SK-N-SH treated with all-trans-retinoic acid at 6 μM for 48 hours (cell line): ENCODE results near the gene DVL1.

Source experiments
- ATAC-seq: fragments of 200-7000 bp; cut with Tn5 transposase; 3 replicates; pipeline ENCODE4 v1.9.1; 2020; ENCODE audit warnings: mild to moderate bottlenecking, moderate library complexity
- BACH2 ChIP-seq: fragments of 250-450 bp; sonication (Bioruptor Pico); IDR thresholded peaks from 2 replicates; pipeline ENCODE4 v1.9.0; 2021; ENCODE audit warnings: mild to moderate bottlenecking, borderline replicate concordance
- CSDC2 ChIP-seq: fragments of 250-450 bp; sonication (Bioruptor Pico); IDR thresholded peaks from 2 replicates; pipeline ENCODE4 v1.5.0; 2020; ENCODE audit warnings: mild to moderate bottlenecking, moderate library complexity
- CSRNP3 ChIP-seq: fragments of 250-450 bp; sonication (Bioruptor Pico); IDR thresholded peaks from 2 replicates; pipeline ENCODE4 v1.5.1; 2021; ENCODE audit warnings: mild to moderate bottlenecking, moderate library complexity
- ISL1 ChIP-seq: fragments of 250-450 bp; sonication (Bioruptor Pico); IDR thresholded peaks from 2 replicates; pipeline ENCODE4 v2.1.2; 2022; ENCODE audit warnings: mild to moderate bottlenecking, moderate library complexity
- OSR1 ChIP-seq: fragments of 250-450 bp; sonication (Bioruptor Pico); IDR thresholded peaks from 2 replicates; pipeline ENCODE4 v1.8.0; 2022; ENCODE audit warnings: moderate library complexity, mild to moderate bottlenecking, inconsistent platforms
- PATZ1 ChIP-seq: fragments of 250-450 bp; sonication (Bioruptor Pico); IDR thresholded peaks from 2 replicates; pipeline ENCODE4 v1.8.0; 2020; ENCODE audit warnings: mild to moderate bottlenecking, moderate library complexity, borderline replicate concordance
- POU6F1 ChIP-seq: fragments of 250-450 bp; sonication (Bioruptor Pico); IDR thresholded peaks from 2 replicates; pipeline ENCODE4 v1.8.0; 2021; ENCODE audit warnings: low read depth, mild to moderate bottlenecking, moderate library complexity, borderline replicate concordance
- RARB ChIP-seq: fragments of 250-450 bp; sonication (Bioruptor Pico); IDR thresholded peaks from 2 replicates; pipeline ENCODE4 v1.8.0; 2021; ENCODE audit warnings: mild to moderate bottlenecking, moderate library complexity
- SNAI2 ChIP-seq: fragments of 250-450 bp; sonication (Bioruptor Pico); IDR thresholded peaks from 2 replicates; pipeline ENCODE4 v1.5.0; 2020; ENCODE audit warnings: mild to moderate bottlenecking, moderate library complexity
- ZC3H10 ChIP-seq: fragments of 250-450 bp; sonication (Bioruptor Pico); IDR thresholded peaks from 2 replicates; pipeline ENCODE4 v1.5.1; 2021; ENCODE audit warnings: mild to moderate bottlenecking, moderate library complexity
- ZFP30 ChIP-seq: fragments of 450-650 bp; formaldehyde crosslinking; IDR thresholded peaks from 2 replicates; pipeline ENCODE4 v1.5.0; 2022; ENCODE audit warnings: mild to moderate bottlenecking, moderate library complexity
- ZNF70 ChIP-seq: fragments of 450-650 bp; formaldehyde crosslinking; IDR thresholded peaks from 2 replicates; pipeline ENCODE4 v1.5.0; 2020; ENCODE audit warnings: mild to moderate bottlenecking, moderate library complexity
- ZNF8 ChIP-seq: fragments of 450-650 bp; formaldehyde crosslinking; IDR thresholded peaks from 2 replicates; pipeline ENCODE4 v1.5.0; 2020; ENCODE audit warnings: mild to moderate bottlenecking, moderate library complexity
- TF ChIP-seq, protein P1 (sequence below): fragments of 250-450 bp; sonication (Bioruptor Pico); IDR thresholded peaks from 2 replicates; pipeline ENCODE4 v1.5.1; 2020; ENCODE audit warnings: low read depth, mild to moderate bottlenecking, moderate library complexity
- TF ChIP-seq, protein P2 (sequence below): fragments of 250-450 bp; sonication (Bioruptor Pico); IDR thresholded peaks from 2 replicates; pipeline ENCODE4 v1.5.0; 2020; ENCODE audit warnings: mild to moderate bottlenecking, moderate library complexity

The DVL1 gene

DNA sequence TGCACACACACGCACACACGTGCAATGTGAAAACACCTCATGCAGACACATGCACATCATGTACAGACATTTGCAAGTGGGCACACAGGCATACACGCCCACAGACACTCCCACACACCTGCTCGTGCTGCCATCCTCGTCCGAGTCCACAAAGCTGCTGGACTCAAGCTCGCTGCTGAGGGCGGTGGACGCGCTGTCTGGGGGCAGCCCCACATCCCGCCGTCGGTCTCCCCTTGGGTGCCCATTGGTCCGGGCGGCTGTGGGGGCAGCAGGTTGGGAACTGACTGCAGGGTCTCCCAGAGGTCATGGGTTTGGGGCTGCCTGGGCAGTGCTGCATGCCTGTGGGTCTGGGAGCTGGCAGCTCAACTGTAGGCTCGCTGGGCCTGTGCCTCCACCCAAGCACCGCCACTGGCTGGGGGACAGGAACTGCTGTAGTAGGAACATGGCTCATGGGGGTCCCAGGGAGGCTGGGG lies 7.6 kb downstream of the DVL1 start (continued):
- TF ChIP-seq, protein P1, sequence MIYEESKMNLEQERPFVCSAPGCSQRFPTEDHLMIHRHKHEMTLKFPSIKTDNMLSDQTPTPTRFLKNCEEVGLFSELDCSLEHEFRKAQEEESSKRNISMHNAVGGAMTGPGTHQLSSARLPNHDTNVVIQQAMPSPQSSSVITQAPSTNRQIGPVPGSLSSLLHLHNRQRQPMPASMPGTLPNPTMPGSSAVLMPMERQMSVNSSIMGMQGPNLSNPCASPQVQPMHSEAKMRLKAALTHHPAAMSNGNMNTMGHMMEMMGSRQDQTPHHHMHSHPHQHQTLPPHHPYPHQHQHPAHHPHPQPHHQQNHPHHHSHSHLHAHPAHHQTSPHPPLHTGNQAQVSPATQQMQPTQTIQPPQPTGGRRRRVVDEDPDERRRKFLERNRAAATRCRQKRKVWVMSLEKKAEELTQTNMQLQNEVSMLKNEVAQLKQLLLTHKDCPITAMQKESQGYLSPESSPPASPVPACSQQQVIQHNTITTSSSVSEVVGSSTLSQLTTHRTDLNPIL (CRISPR knock-in tag): no peak
- TF ChIP-seq POU6F1 (CRISPR knock-in tag) (no peak), PATZ1 (CRISPR knock-in tag) (no peak), ZNF70 (CRISPR knock-in tag) (no peak), ISL1 (CRISPR knock-in tag) (no peak), ZNF8 (no peak), CSDC2 (CRISPR knock-in tag) (no peak)

DNA sequence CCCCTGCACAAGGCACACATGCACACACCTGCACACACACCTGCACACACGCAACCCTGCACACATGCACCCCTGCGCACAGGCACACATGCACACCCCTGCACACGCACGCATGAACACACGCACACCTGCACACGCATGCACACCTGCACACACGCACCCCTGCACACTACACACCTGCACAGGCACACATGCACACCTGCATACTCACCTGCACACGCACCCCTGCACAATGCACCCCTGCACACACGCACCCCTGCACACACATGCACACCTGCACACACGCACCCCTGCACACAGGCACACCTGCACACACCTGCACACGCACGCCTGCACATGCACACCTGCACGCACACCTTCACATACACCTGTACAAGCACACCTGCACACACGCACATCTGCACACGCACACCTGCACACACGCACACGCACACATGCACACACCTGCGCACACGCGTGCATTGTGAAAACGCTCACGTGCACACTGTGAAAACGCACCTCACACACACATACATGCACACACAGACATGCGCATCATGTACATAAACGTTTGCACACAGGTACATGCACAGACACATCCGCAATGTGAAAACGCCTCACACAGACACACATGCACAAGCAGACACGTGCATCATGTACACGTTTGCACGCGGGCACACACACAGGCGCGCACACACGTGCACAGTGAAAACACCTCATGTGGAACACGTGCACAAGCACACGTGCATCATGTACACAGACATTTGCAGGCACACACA lies 8.2 kb downstream of the DVL1 start:
- no peak for TF ChIP-seq CSRNP3
- TF ChIP-seq ISL1 (CRISPR knock-in tag): no peak
- no peak for TF ChIP-seq PATZ1 (CRISPR knock-in tag)
- TF ChIP-seq ZNF8: no peak
- TF ChIP-seq, protein P2, sequence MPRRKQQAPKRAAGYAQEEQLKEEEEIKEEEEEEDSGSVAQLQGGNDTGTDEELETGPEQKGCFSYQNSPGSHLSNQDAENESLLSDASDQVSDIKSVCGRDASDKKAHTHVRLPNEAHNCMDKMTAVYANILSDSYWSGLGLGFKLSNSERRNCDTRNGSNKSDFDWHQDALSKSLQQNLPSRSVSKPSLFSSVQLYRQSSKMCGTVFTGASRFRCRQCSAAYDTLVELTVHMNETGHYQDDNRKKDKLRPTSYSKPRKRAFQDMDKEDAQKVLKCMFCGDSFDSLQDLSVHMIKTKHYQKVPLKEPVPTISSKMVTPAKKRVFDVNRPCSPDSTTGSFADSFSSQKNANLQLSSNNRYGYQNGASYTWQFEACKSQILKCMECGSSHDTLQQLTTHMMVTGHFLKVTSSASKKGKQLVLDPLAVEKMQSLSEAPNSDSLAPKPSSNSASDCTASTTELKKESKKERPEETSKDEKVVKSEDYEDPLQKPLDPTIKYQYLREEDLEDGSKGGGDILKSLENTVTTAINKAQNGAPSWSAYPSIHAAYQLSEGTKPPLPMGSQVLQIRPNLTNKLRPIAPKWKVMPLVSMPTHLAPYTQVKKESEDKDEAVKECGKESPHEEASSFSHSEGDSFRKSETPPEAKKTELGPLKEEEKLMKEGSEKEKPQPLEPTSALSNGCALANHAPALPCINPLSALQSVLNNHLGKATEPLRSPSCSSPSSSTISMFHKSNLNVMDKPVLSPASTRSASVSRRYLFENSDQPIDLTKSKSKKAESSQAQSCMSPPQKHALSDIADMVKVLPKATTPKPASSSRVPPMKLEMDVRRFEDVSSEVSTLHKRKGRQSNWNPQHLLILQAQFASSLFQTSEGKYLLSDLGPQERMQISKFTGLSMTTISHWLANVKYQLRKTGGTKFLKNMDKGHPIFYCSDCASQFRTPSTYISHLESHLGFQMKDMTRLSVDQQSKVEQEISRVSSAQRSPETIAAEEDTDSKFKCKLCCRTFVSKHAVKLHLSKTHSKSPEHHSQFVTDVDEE: no peak
- no peak for TF ChIP-seq POU6F1 (CRISPR knock-in tag)
- TF ChIP-seq, protein P1 (CRISPR knock-in tag): no peak
- no peak for TF ChIP-seq BACH2 (CRISPR knock-in tag)
- TF ChIP-seq ZFP30: no peak
- no peak for TF ChIP-seq CSDC2 (CRISPR knock-in tag)
- TF ChIP-seq RARB: no peak
- TF ChIP-seq OSR1 (CRISPR knock-in tag): no peak
- TF ChIP-seq ZC3H10: no peak
- no peak for TF ChIP-seq SNAI2 (CRISPR knock-in tag)
- no peak for ATAC-seq
